ENCODE measurements around the gene VASH2. TPM values are rescaled to one million over a fixed set of nuclear protein-coding genes. Genes with fewer than 3 reads are reported as not detected.
"Not testable (repeated sequence)": the region's sequence is repeated elsewhere in the genome, so short reads cannot be mapped to it uniquely, and the experiment has no call there.

VASH2 gene
- total and polyA plus RNA-seq, 12 donors: 0.37 to 1.2 (median 0.73) TPM

GRCh38 chr1:213019450-213019849, 69.1 kb downstream of the VASH2 start:
- intact Hi-C loops (cut with DNase I): no loop called here
- Histone ChIP-seq H3K36me3 (no peaks in the 10 kb centered on the region), H3K4me1 (peaks cover 0 to 11% (median 6%) of the 10 kb centered on the region in 9 donors), H3K27me3 (peaks cover 0 to 20% (median 10%) of the 10 kb centered on the region in 7 donors), H3K4me3 (no peak overlapping the region), H3K27ac (no peak overlapping the region), H3K9me3 (no peaks in the 10 kb centered on the region)
- ATAC-seq (no peak), DNase-seq (no peak)
- no peak for TF ChIP-seq CTCF (IDR thresholded peaks at IDR 0.05)
- 91% methylated on average over 4 of the region's 4 CpGs for WGBS, 2 donors

GRCh38 chr1:213020016-213020415, 69.7 kb downstream of the VASH2 start:
- Histone ChIP-seq H3K4me3 (no peak overlapping the region), H3K9me3 (no peaks in the 10 kb centered on the region), H3K36me3 (no peaks in the 10 kb centered on the region), H3K4me1 (peaks cover 0 to 7% (median 4%) of the 10 kb centered on the region in 9 donors), H3K27me3 (peaks cover 0 to 26% (median 11%) of the 10 kb centered on the region in 7 donors), H3K27ac (no peak overlapping the region)
- 96 to 97% methylated on average over 3 of the region's 3 CpGs for WGBS, 2 donors
- TF ChIP-seq CTCF (IDR thresholded peaks at IDR 0.05): no peak
- DNase-seq (no peak), ATAC-seq (no peak)
- intact Hi-C loops (cut with DNase I): no loop called here

- H3K27me3 ChIP-seq: peaks cover 0 to 61% (median 28%) of the 10 kb centered on the region in 7 donors
- not testable (repeated sequence) for ATAC-seq
Observed at GRCh38 chr1:213027024-213027423, 76.7 kb downstream of the VASH2 start.

GRCh38 chr1:213032651-213033050, 82.3 kb downstream of the VASH2 start:
- Histone ChIP-seq H3K4me3 (no peak overlapping the region), H3K27me3 (peaks cover 0 to 68% (median 43%) of the 10 kb centered on the region in 7 donors), H3K4me1 (no peaks in the 10 kb centered on the region), H3K9me3 (no peaks in the 10 kb centered on the region), H3K36me3 (no peaks in the 10 kb centered on the region), H3K27ac (no peak overlapping the region)
- ATAC-seq (no peak), DNase-seq (no peak)
- no peak for TF ChIP-seq CTCF (IDR thresholded peaks at IDR 0.05)
- intact Hi-C loops (cut with DNase I): no loop called here

More at GRCh38 chr1:213027024-213027423, 76.7 kb downstream of the VASH2 start:
- H3K4me1 ChIP-seq; DNase-seq; H3K36me3 ChIP-seq; H3K9me3 ChIP-seq; intact Hi-C loops (cut with DNase I); H3K4me3 ChIP-seq; H3K27ac ChIP-seq: not testable (repeated sequence)
- WGBS, 2 donors: 70 to 80% methylated on average over 3 of the region's 3 CpGs

GRCh38 chr1:213034713-213035112, 84.4 kb downstream of the VASH2 start:
- Histone ChIP-seq H3K9me3 (no peaks in the 10 kb centered on the region), H3K27me3 (peaks cover 0 to 63% (median 40%) of the 10 kb centered on the region in 7 donors), H3K27ac (no peak overlapping the region), H3K36me3 (no peaks in the 10 kb centered on the region), H3K4me3 (no peak overlapping the region), H3K4me1 (no peaks in the 10 kb centered on the region)
- intact Hi-C loops (cut with DNase I): no loop called here
- ATAC-seq (no peak), DNase-seq (no peak)
- TF ChIP-seq CTCF (IDR thresholded peaks at IDR 0.05): no peak
- WGBS, 2 donors: 95 to 96% methylated on average over 1 of the region's 1 CpG

Measured in heart right ventricle (tissue), 16 donors.